ENCODE measurements around the gene WDR35.
A peak's percentile ranks its signal among the peaks of the same experiment; 100 is the strongest.

Gene WDR35

GRCh38 chr2:20018601-20019152 is 28.8 kb upstream of the WDR35 start:
- FAIRE-seq = no peak

GRCh38 chr2:20016346-20016745 is 26.4 kb upstream of the WDR35 start:
- TF ChIP-seq POLR2A (IDR thresholded peaks at IDR 0.05; ENCODE audit: low read depth, low read length) = no peak
- no peak for DNase-seq (ENCODE audit: insufficient read length, low spot score)
- FAIRE-seq = no peak

More at GRCh38 chr2:20018601-20019152, 28.8 kb upstream of the WDR35 start:
- no peak for DNase-seq (ENCODE audit: insufficient read length, low spot score)
- TF ChIP-seq POLR2A (IDR thresholded peaks at IDR 0.05; ENCODE audit: low read depth, low read length) = no peak

GRCh38 chr2:20015482-20016083 is 25.7 kb upstream of the WDR35 start:
- peak; percentile 44 for DNase-seq (ENCODE audit: insufficient read length, low spot score)
- no peak for FAIRE-seq
- no peak for TF ChIP-seq POLR2A (IDR thresholded peaks at IDR 0.05; ENCODE audit: low read depth, low read length)

GRCh38 chr2:20013126-20013849 is 23.4 kb upstream of the WDR35 start:
- no peak for FAIRE-seq
- no peak for TF ChIP-seq POLR2A (IDR thresholded peaks at IDR 0.05; ENCODE audit: low read depth, low read length)
- DNase-seq (ENCODE audit: insufficient read length, low spot score) = no peak

GRCh38 chr2:20012282-20013125 is 22.6 kb upstream of the WDR35 start, which contains the start of gene MATN3:
Gene MATN3 (minus strand): TSS chr2:20012668. CDS start chr2:20012631, 37 bp downstream.
- FAIRE-seq (no peak), DNase-seq (ENCODE audit: insufficient read length, low spot score) (peak; percentile 71)
- TF ChIP-seq POLR2A (IDR thresholded peaks at IDR 0.05; ENCODE audit: low read depth, low read length) = no peak

- DNase-seq (ENCODE audit: insufficient read length, low spot score) = no peak
- no peak for TF ChIP-seq POLR2A (IDR thresholded peaks at IDR 0.05; ENCODE audit: low read depth, low read length)
- no peak for FAIRE-seq
Measured at GRCh38 chr2:20012032-20012281, 22.1 kb upstream of the WDR35 start.

GRCh38 chr2:20011276-20012031 is 21.5 kb upstream of the WDR35 start:
- DNase-seq (ENCODE audit: insufficient read length, low spot score) (no peak), FAIRE-seq (no peak)
- TF ChIP-seq POLR2A (IDR thresholded peaks at IDR 0.05; ENCODE audit: low read depth, low read length) = no peak

- no peak for DNase-seq (ENCODE audit: insufficient read length, low spot score)
- no peak for FAIRE-seq
- no peak for TF ChIP-seq POLR2A (IDR thresholded peaks at IDR 0.05; ENCODE audit: low read depth, low read length)
Measured at GRCh38 chr2:20008703-20009102, 18.8 kb upstream of the WDR35 start.

- FAIRE-seq (no peak), DNase-seq (ENCODE audit: insufficient read length, low spot score) (no peak)
- TF ChIP-seq POLR2A (IDR thresholded peaks at IDR 0.05; ENCODE audit: low read depth, low read length) = no peak
Measured at GRCh38 chr2:20005891-20006470, 16.1 kb upstream of the WDR35 start.

- TF ChIP-seq POLR2A (IDR thresholded peaks at IDR 0.05; ENCODE audit: low read depth, low read length) = no peak
- FAIRE-seq (no peak), DNase-seq (ENCODE audit: insufficient read length, low spot score) (no peak)
Measured at GRCh38 chr2:20005067-20005627, 15.2 kb upstream of the WDR35 start.

GRCh38 chr2:20001361-20001863 is 11.5 kb upstream of the WDR35 start:
- FAIRE-seq (no peak), DNase-seq (ENCODE audit: insufficient read length, low spot score) (no peak)
- TF ChIP-seq POLR2A (IDR thresholded peaks at IDR 0.05; ENCODE audit: low read depth, low read length) = no peak

GRCh38 chr2:19993731-19994130 is 3.8 kb upstream of the WDR35 start:
- TF ChIP-seq POLR2A (IDR thresholded peaks at IDR 0.05; ENCODE audit: low read depth, low read length) = no peak
- FAIRE-seq = no peak
- no peak for DNase-seq (ENCODE audit: insufficient read length, low spot score)

GRCh38 chr2:19991895-19992294 is 2.0 kb upstream of the WDR35 start:
- DNase-seq (ENCODE audit: insufficient read length, low spot score) = no peak
- TF ChIP-seq POLR2A (IDR thresholded peaks at IDR 0.05; ENCODE audit: low read depth, low read length) = no peak
- no peak for FAIRE-seq
